Gastroesophageal sphincter (tissue), 4 donors: ENCODE data around the gene THRAP3. TPM values are rescaled to one million over a fixed set of nuclear protein-coding genes. Genes with fewer than 3 reads are reported as not detected.
A peak's percentile ranks its signal among the peaks of the same experiment; 100 is the strongest.

Source experiments
- ATAC-seq: fragments of 150-250 bp; one replicate; pipeline ENCODE4 v1.9.1; 2016; ENCODE audit warnings: mild to moderate bottlenecking, moderate library complexity
- H3K27ac ChIP-seq, 4 donors: fragments of 200-600 bp; sonication (generic) in 3 of 4; 1 replicate in 3 of 4; 2 replicates in 1 of 4; pipeline ENCODE4 v1.5.1; 2016 to 2019
- H3K27me3 ChIP-seq: fragments of 200-600 bp; sonication (generic); one replicate; pipeline ENCODE4 v1.5.1; 2019
- H3K36me3 ChIP-seq, 2 donors: fragments of 200-600 bp; sonication (generic); one replicate each; pipeline ENCODE4 v1.5.1; 2019; ENCODE audit warnings: control low read depth in 1 of 2
- H3K4me1 ChIP-seq, 3 donors: fragments of 200-600 bp; sonication (generic); 1 replicate in 2 of 3; 2 replicates in 1 of 3; pipeline ENCODE4 v1.5.1; 2016 to 2019; ENCODE audit warnings: control low read depth in 2 of 3
- H3K4me3 ChIP-seq, 2 donors: fragments of 200-600 bp; sonication (generic); one replicate each; pipeline ENCODE4 v1.5.1; 2019; ENCODE audit warnings: mild to moderate bottlenecking in 1 of 2, moderate library complexity in 1 of 2
- H3K9me3 ChIP-seq, 3 donors: fragments of 200-600 bp; sonication (generic); one replicate each; pipeline ENCODE4 v1.5.1; 2017 to 2019; ENCODE audit warnings: control low read depth in 2 of 3
- EP300 ChIP-seq: sonication (generic); formaldehyde crosslinking; IDR thresholded peaks from one replicate; pipeline ENCODE4 v1.6.1; 2017; ENCODE audit warnings: antibody characterized with exemption, mild to moderate bottlenecking
- POLR2A ChIP-seq, 2 donors: fragments of 450-650 bp; IDR thresholded peaks; one replicate each; pipeline ENCODE4 v1.6.1; 2017; ENCODE audit warnings: antibody characterized with exemption in 2 of 2, mild to moderate bottlenecking in 2 of 2, moderate library complexity in 1 of 2
- POLR2AphosphoS5 ChIP-seq: sonication (generic); formaldehyde crosslinking; IDR thresholded peaks from one replicate; pipeline ENCODE4 v1.6.1; 2017; ENCODE audit warnings: antibody characterized with exemption
- WGBS, 2 donors: methylation state at CpG; one replicate each; pipeline ENCODE4 v1.1.5; 2018; ENCODE audit warnings: low coverage in 1 of 2; 5-methylcytosine and 5-hydroxymethylcytosine counted together
- total RNA-seq, 4 donors: library from RNA; depleted of rRNA; stranded (reverse); fragments of >200 nt; gene quantifications; one replicate each; pipeline ENCODE4 v1.1.0, GENCODE V29; 2016
- TF ChIP-seq, protein P1 (sequence below), 4 experiments: fragments of 200-600 bp in 2 of 4; fragments of 450-650 bp in 2 of 4; sonication (generic) in 1 of 4; IDR thresholded peaks; one replicate each; pipeline ENCODE4 v1.5.1; 2017 to 2019; ENCODE audit warnings: antibody characterized with exemption in 4 of 4, mild to moderate bottlenecking in 2 of 4, moderate library complexity in 2 of 4

The THRAP3 gene
- total RNA-seq, 4 donors from 2014 or later, result 100 to 123 (median 114) TPM

DNA sequence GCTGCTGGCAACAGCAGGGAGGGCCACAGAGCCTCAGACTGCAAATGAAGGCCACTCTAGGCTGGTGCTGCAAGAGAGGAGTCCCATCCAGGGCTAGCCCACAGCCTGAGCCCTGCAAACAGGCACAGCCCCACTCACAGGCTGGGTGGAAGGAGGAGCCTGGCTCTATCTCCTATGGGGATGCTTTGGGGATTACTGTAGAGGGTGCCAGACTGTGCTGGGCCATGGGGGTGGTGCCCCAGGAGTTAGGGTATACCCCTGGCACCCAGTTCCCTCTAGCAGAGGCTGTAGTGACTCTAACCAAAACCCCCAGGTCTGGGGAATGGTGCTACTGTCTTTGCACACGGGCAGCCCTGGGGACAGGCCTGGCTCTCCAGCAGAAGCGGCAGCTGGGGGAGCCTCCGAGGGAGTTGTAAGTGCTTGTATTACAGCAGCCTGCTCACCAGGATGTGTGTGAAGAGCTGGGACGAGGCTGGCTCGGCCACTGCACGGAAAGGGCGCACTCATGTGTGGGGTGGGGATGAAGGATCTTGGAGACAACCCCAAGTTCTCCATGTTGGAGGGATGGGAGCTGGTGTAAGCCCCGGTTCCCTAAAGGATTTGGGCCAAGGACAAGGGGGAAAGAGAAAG is 122.6 kb downstream of the THRAP3 start:
- peaks cover 0 to 86% of the 10 kb centered on the region in 2 donors for H3K36me3 ChIP-seq
- TF ChIP-seq POLR2A (IDR thresholded peaks at IDR 0.05) (no peak), POLR2AphosphoS5 (no peak), EP300 (no peak)
- TF ChIP-seq, protein P1, sequence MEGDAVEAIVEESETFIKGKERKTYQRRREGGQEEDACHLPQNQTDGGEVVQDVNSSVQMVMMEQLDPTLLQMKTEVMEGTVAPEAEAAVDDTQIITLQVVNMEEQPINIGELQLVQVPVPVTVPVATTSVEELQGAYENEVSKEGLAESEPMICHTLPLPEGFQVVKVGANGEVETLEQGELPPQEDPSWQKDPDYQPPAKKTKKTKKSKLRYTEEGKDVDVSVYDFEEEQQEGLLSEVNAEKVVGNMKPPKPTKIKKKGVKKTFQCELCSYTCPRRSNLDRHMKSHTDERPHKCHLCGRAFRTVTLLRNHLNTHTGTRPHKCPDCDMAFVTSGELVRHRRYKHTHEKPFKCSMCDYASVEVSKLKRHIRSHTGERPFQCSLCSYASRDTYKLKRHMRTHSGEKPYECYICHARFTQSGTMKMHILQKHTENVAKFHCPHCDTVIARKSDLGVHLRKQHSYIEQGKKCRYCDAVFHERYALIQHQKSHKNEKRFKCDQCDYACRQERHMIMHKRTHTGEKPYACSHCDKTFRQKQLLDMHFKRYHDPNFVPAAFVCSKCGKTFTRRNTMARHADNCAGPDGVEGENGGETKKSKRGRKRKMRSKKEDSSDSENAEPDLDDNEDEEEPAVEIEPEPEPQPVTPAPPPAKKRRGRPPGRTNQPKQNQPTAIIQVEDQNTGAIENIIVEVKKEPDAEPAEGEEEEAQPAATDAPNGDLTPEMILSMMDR (IDR thresholded peaks at IDR 0.05), result no peak
- H3K4me1 ChIP-seq, result peaks cover 4 to 41% (median 24%) of the 10 kb centered on the region in 3 donors
- no peak overlapping the region for H3K4me3 ChIP-seq
- no peak for ATAC-seq
- H3K27me3 ChIP-seq, result no peaks in the 10 kb centered on the region
- H3K27ac ChIP-seq, result no peak overlapping the region
- no peaks in the 10 kb centered on the region for H3K9me3 ChIP-seq
- WGBS, 2 donors, result 83 to 100% methylated on average over 1 of the region's 8 CpGs

DNA sequence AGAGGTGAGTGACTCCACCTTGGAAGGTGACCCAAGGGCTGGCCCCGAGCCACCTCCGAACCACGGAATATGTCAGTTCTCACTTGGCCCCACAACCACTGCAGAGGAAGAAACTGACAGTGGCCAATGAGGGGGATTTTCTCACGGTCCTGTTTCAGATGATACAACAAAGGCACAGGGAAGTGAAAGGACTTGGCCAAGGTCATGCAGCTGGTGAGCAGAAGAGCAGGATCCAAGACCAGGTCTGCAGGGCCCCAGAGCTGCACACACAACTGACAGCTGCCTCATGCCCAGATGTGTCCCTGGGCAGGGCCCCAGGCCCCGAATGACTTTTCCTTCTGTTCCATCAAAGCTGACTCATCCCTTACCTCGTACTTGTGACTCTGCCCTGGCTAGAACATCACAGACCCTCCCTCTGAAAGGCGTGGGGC is 125.0 kb downstream of the THRAP3 start:
- ATAC-seq, result no peak
- Histone ChIP-seq H3K27me3 (no peaks in the 10 kb centered on the region), H3K9me3 (no peaks in the 10 kb centered on the region), H3K4me1 (peaks cover 4 to 43% (median 19%) of the 10 kb centered on the region in 3 donors), H3K36me3 (peaks cover 0 to 84% of the 10 kb centered on the region in 2 donors), H3K27ac (peak overlapping the region in 3 of 4 donors; percentile 73 to 81 (median 76)), H3K4me3 (no peak overlapping the region)
- TF ChIP-seq, protein P1 (IDR thresholded peaks at IDR 0.05), result no peak
- TF ChIP-seq EP300 (no peak), POLR2AphosphoS5 (no peak), POLR2A (IDR thresholded peaks at IDR 0.05) (no peak)
- WGBS, 2 donors, result 62 to 71% methylated on average over 4 of the region's 7 CpGs

DNA sequence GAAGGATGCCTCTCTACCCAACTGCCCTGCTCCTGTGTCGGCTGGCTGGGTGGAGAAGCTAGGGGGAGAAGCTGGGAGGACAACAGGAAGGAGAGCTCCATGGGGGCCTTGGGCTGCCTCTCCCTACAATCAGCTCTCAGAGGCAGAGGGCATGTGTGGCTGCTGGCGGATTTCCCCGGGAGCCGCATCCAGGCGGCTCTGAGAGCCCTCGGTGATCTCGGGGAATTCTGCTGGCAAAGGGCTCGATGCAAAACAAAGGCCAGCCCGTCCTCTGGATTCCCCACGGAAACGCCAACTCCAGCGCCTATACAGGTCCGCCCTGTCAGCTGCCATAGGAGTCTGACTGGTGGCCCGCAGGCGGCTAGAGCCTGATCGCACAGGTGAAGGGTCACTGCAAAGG is 125.6 kb downstream of the THRAP3 start:
- Histone ChIP-seq H3K27me3 (no peaks in the 10 kb centered on the region), H3K4me1 (peaks cover 4 to 43% (median 19%) of the 10 kb centered on the region in 3 donors), H3K27ac (peak overlapping the region in 3 of 4 donors; percentile 73 to 81 (median 76)), H3K36me3 (peaks cover 0 to 84% of the 10 kb centered on the region in 2 donors), H3K9me3 (no peaks in the 10 kb centered on the region), H3K4me3 (no peak overlapping the region)
- 53% methylated on average over 3 of the region's 16 CpGs; no CpG with 5 or more reads in 1 of the 2 donors for WGBS, 2 donors
- TF ChIP-seq EP300 (no peak), POLR2AphosphoS5 (no peak), POLR2A (IDR thresholded peaks at IDR 0.05) (no peak)
- TF ChIP-seq, protein P1 (IDR thresholded peaks at IDR 0.05), result no peak
- ATAC-seq, result no peak

DNA sequence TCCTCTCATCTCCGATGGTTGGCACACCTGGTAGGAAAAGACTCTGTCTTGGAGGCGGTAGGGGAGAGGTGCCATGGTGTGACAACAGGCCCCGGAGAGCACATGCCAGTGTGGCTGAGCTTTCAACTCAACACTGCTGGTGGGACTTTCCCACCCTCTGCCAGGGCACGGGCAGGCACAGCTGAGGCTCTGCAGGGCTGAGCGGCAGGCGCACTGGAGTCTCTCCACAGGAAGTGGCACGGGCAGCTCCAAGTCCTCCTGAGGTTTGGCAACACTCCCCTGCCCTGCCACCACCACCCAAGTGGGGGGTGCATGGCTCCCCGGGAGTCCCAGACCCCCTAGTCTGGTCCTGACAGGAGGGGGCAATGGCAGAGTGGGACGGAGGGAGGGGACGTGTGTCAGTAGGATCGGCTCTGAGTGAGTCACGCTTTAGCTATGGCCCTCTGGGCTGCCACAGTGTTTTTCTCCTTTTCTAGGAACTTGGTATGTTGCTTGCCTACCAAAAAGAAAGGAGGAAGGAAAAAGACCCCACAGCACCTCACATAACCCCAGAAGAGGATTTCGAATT is 126.5 kb downstream of the THRAP3 start:
- H3K36me3 ChIP-seq, result peaks cover 0 to 84% of the 10 kb centered on the region in 2 donors
- no peaks in the 10 kb centered on the region for H3K9me3 ChIP-seq
- 0 to 45% methylated on average over 1 to 5 of the region's 13 CpGs for WGBS, 2 donors
- no peaks in the 10 kb centered on the region for H3K27me3 ChIP-seq
- ATAC-seq, result peak; percentile 77
- TF ChIP-seq, protein P1 (IDR thresholded peaks at IDR 0.05), result no peak
- TF ChIP-seq POLR2AphosphoS5 (no peak), POLR2A (IDR thresholded peaks at IDR 0.05) (no peak), EP300 (no peak)
- peaks cover 4 to 43% (median 19%) of the 10 kb centered on the region in 3 donors for H3K4me1 ChIP-seq
- H3K27ac ChIP-seq, result peak overlapping the region in 3 of 4 donors; percentile 73 to 81 (median 76)
- peak overlapping the region in 1 of 2 donors; percentile 17 for H3K4me3 ChIP-seq
